Measurements from ENCODE around the gene SRCIN1.

The SRCIN1 gene

DNA sequence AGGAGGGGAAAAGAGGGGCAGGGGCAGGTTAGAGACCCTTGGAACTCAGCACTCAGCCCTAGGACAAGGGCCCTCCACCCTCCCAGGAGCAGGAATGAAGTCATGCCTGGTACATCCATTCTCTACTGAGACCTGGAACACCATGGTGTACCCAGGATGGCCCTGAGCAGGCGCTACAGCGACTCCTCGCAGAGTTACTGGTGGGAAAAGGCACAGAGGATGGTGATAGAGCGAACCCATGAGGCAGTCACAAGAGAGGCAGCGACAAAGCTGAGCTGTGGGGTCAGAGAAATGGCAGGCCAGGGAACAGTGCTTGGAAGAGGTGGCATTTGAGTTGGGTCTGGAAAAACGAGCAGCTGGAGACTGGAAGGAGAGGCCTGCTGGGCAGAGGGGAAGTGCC, 37.5 kb downstream of the SRCIN1 start:
- Histone ChIP-seq H3K36me3 (ENCODE audit: control insufficient read depth, insufficient read depth, low read length) (no peaks in the 10 kb centered on the region), H3K4me1 (ENCODE audit: control insufficient read depth, insufficient read depth, low read length, poor library complexity, severe bottlenecking) (peaks cover 25% of the 10 kb centered on the region), H3K4me3 (ENCODE audit: extremely low read depth, insufficient read depth, low read length, poor library complexity, severe bottlenecking) (no peak overlapping the region), H3K9me3 (ENCODE audit: control insufficient read depth, low read length) (no peaks in the 10 kb centered on the region), H3K27ac (ENCODE audit: low read depth, low read length, severe bottlenecking) (no peak overlapping the region)
- WGBS, 2 experiments (ENCODE audit: insufficient coverage in 2 of 2) = 49 to 55% methylated on average over 4 to 6 of the region's 6 CpGs

GRCh38 chr17:38567350-38567749, 38.4 kb downstream of the SRCIN1 start:
- WGBS, 2 experiments (ENCODE audit: insufficient coverage in 2 of 2) = 96 to 100% methylated on average over 2 of the region's 2 CpGs
- Histone ChIP-seq H3K27ac (ENCODE audit: low read depth, low read length, severe bottlenecking) (no peak overlapping the region), H3K9me3 (ENCODE audit: control insufficient read depth, low read length) (no peaks in the 10 kb centered on the region), H3K36me3 (ENCODE audit: control insufficient read depth, insufficient read depth, low read length) (no peaks in the 10 kb centered on the region), H3K4me1 (ENCODE audit: control insufficient read depth, insufficient read depth, low read length, poor library complexity, severe bottlenecking) (peaks cover 21% of the 10 kb centered on the region), H3K4me3 (ENCODE audit: extremely low read depth, insufficient read depth, low read length, poor library complexity, severe bottlenecking) (no peak overlapping the region)

- Histone ChIP-seq H3K36me3 (ENCODE audit: control insufficient read depth, insufficient read depth, low read length) (no peaks in the 10 kb centered on the region), H3K4me3 (ENCODE audit: extremely low read depth, insufficient read depth, low read length, poor library complexity, severe bottlenecking) (no peak overlapping the region), H3K9me3 (ENCODE audit: control insufficient read depth, low read length) (no peaks in the 10 kb centered on the region), H3K4me1 (ENCODE audit: control insufficient read depth, insufficient read depth, low read length, poor library complexity, severe bottlenecking) (peaks cover 18% of the 10 kb centered on the region), H3K27ac (ENCODE audit: low read depth, low read length, severe bottlenecking) (no peak overlapping the region)
- 73 to 94% methylated on average over 3 to 4 of the region's 5 CpGs for WGBS, 2 experiments (ENCODE audit: insufficient coverage in 2 of 2)
Observed at GRCh38 chr17:38566666-38567031, 39.1 kb downstream of the SRCIN1 start.

DNA sequence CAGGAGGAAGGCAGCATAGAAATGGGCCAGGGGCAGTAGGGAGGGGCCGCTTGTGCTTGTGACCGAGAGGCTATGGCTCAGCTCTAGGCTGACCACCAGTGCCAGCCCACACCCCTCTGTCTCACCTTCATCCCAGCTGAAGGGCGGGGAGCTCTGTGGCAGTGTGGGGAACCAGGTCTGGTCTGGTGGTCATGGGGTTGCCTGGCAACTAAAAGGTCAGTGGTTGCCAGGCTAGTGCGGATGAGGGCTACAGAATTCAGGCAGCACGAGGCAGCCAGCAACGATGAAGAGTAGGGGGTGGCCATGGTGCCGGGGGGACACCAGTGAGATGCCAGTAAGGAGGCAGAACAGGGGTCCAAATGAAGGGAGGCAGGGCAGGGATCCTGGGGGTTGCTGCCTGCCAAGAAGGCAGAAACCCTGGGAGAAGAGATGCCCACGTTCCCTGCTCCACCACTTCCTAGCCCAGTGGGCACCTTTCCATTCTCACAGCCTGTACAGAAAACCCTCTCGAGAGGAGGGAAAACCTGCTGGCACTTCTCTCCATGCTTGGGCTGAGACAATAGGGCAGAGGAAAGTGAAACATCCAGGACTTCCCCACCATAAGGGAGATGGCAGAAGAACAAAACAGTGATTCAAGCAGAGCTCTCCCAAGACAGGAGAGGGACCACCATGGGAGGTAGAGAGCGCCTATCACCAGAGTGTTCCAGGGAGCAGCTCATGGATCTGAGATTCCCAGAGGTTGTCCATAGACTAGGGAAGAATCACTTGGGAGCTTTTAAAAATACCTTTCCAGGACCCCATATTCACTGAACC, 39.7 kb downstream of the SRCIN1 start:
- no peaks in the 10 kb centered on the region for H3K36me3 ChIP-seq (ENCODE audit: control insufficient read depth, insufficient read depth, low read length)
- 66 to 70% methylated on average over 6 to 8 of the region's 10 CpGs for WGBS, 2 experiments (ENCODE audit: insufficient coverage in 2 of 2)
- H3K9me3 ChIP-seq (ENCODE audit: control insufficient read depth, low read length) = no peaks in the 10 kb centered on the region
- H3K4me3 ChIP-seq (ENCODE audit: extremely low read depth, insufficient read depth, low read length, poor library complexity, severe bottlenecking) = no peak overlapping the region
- H3K27ac ChIP-seq (ENCODE audit: low read depth, low read length, severe bottlenecking) = no peak overlapping the region
- H3K4me1 ChIP-seq (ENCODE audit: control insufficient read depth, insufficient read depth, low read length, poor library complexity, severe bottlenecking) = peaks cover 18% of the 10 kb centered on the region

DNA sequence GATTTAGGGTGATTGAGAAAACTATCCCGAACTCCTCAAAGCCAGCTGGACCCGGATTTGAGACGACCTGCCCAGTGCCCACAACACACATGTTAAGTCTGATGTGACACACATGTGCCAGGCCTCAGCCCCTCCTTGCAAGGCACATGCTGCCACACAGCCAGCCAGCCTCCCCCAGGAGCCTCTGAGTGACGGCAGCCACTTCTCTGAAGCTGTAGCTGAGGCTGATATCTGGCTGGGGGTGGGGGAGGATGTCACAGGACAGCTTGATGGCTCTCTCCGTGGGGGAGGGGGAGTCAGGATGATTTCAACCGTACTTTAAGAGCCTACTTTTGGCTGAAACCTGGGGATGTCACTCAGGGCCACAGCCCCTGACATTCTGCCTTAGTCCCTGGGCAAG, 40.9 kb downstream of the SRCIN1 start:
- WGBS, 2 experiments (ENCODE audit: insufficient coverage in 2 of 2) = 5 to 10% methylated on average over 4 to 5 of the region's 6 CpGs
- Histone ChIP-seq H3K9me3 (ENCODE audit: control insufficient read depth, low read length) (no peaks in the 10 kb centered on the region), H3K4me1 (ENCODE audit: control insufficient read depth, insufficient read depth, low read length, poor library complexity, severe bottlenecking) (peaks cover 19% of the 10 kb centered on the region), H3K4me3 (ENCODE audit: extremely low read depth, insufficient read depth, low read length, poor library complexity, severe bottlenecking) (no peak overlapping the region), H3K36me3 (ENCODE audit: control insufficient read depth, insufficient read depth, low read length) (no peaks in the 10 kb centered on the region), H3K27ac (ENCODE audit: low read depth, low read length, severe bottlenecking) (no peak overlapping the region)

GRCh38 chr17:38564254-38564837, 41.4 kb downstream of the SRCIN1 start:
- Histone ChIP-seq H3K36me3 (ENCODE audit: control insufficient read depth, insufficient read depth, low read length) (no peaks in the 10 kb centered on the region), H3K4me3 (ENCODE audit: extremely low read depth, insufficient read depth, low read length, poor library complexity, severe bottlenecking) (no peak overlapping the region), H3K9me3 (ENCODE audit: control insufficient read depth, low read length) (no peaks in the 10 kb centered on the region), H3K27ac (ENCODE audit: low read depth, low read length, severe bottlenecking) (no peak overlapping the region), H3K4me1 (ENCODE audit: control insufficient read depth, insufficient read depth, low read length, poor library complexity, severe bottlenecking) (peaks cover 24% of the 10 kb centered on the region)
- 10 to 16% methylated on average over 6 to 7 of the region's 14 CpGs for WGBS, 2 experiments (ENCODE audit: insufficient coverage in 2 of 2)

- Histone ChIP-seq H3K27ac (ENCODE audit: low read depth, low read length, severe bottlenecking) (no peak overlapping the region), H3K4me3 (ENCODE audit: extremely low read depth, insufficient read depth, low read length, poor library complexity, severe bottlenecking) (no peak overlapping the region), H3K9me3 (ENCODE audit: control insufficient read depth, low read length) (no peaks in the 10 kb centered on the region), H3K4me1 (ENCODE audit: control insufficient read depth, insufficient read depth, low read length, poor library complexity, severe bottlenecking) (peaks cover 31% of the 10 kb centered on the region), H3K36me3 (ENCODE audit: control insufficient read depth, insufficient read depth, low read length) (no peaks in the 10 kb centered on the region)
- WGBS, 2 experiments (ENCODE audit: insufficient coverage in 2 of 2) = 2% methylated on average over 41 to 47 of the region's 50 CpGs
Observed at GRCh38 chr17:38563362-38564253, 42.1 kb downstream of the SRCIN1 start.

DNA sequence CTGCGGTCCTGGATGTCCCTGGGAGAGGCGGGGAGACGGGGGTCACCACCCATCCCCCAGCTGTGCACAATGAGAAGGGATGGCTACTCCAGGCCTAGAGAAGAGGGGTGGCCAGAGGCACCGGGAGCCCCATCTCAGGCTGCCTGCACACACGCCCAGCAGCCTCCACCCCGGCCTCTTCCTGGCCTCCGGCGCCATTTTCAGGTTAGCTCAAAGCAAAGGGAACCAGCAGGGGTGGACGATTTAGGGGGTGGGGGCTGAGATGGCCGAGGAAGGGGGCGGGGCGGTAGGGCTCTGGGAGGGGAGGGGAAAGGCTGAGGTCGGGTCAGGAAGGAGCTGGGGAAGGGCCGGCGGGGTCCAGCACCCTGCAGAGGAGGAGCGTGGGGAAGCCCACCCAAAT, 42.8 kb downstream of the SRCIN1 start:
- no peaks in the 10 kb centered on the region for H3K36me3 ChIP-seq (ENCODE audit: control insufficient read depth, insufficient read depth, low read length)
- no peak overlapping the region for H3K27ac ChIP-seq (ENCODE audit: low read depth, low read length, severe bottlenecking)
- 4 to 5% methylated on average over 7 to 9 of the region's 16 CpGs for WGBS, 2 experiments (ENCODE audit: insufficient coverage in 2 of 2)
- peaks cover 32% of the 10 kb centered on the region for H3K4me1 ChIP-seq (ENCODE audit: control insufficient read depth, insufficient read depth, low read length, poor library complexity, severe bottlenecking)
- no peaks in the 10 kb centered on the region for H3K9me3 ChIP-seq (ENCODE audit: control insufficient read depth, low read length)
- no peak overlapping the region for H3K4me3 ChIP-seq (ENCODE audit: extremely low read depth, insufficient read depth, low read length, poor library complexity, severe bottlenecking)

GRCh38 chr17:38562215-38562569, 43.6 kb downstream of the SRCIN1 start:
- H3K27ac ChIP-seq (ENCODE audit: low read depth, low read length, severe bottlenecking) = no peak overlapping the region
- H3K36me3 ChIP-seq (ENCODE audit: control insufficient read depth, insufficient read depth, low read length) = no peaks in the 10 kb centered on the region
- H3K4me1 ChIP-seq (ENCODE audit: control insufficient read depth, insufficient read depth, low read length, poor library complexity, severe bottlenecking) = peaks cover 38% of the 10 kb centered on the region
- WGBS, 2 experiments (ENCODE audit: insufficient coverage in 2 of 2) = 9 to 13% methylated on average over 18 to 22 of the region's 23 CpGs
- no peak overlapping the region for H3K4me3 ChIP-seq (ENCODE audit: extremely low read depth, insufficient read depth, low read length, poor library complexity, severe bottlenecking)
- H3K9me3 ChIP-seq (ENCODE audit: control insufficient read depth, low read length) = no peaks in the 10 kb centered on the region

- H3K27ac ChIP-seq (ENCODE audit: low read depth, low read length, severe bottlenecking) = no peak overlapping the region
- no peaks in the 10 kb centered on the region for H3K36me3 ChIP-seq (ENCODE audit: control insufficient read depth, insufficient read depth, low read length)
- no peak overlapping the region for H3K4me3 ChIP-seq (ENCODE audit: extremely low read depth, insufficient read depth, low read length, poor library complexity, severe bottlenecking)
- H3K9me3 ChIP-seq (ENCODE audit: control insufficient read depth, low read length) = no peaks in the 10 kb centered on the region
- 3 to 7% methylated on average over 78 to 81 of the region's 105 CpGs for WGBS, 2 experiments (ENCODE audit: insufficient coverage in 2 of 2)
- peaks cover 41% of the 10 kb centered on the region for H3K4me1 ChIP-seq (ENCODE audit: control insufficient read depth, insufficient read depth, low read length, poor library complexity, severe bottlenecking)
Observed at GRCh38 chr17:38561416-38562214, 44.1 kb downstream of the SRCIN1 start.
